Measurements from ENCODE around the gene SFT2D1. TPM values are rescaled to one million over a fixed set of nuclear protein-coding genes. Genes with fewer than 3 reads are reported as not detected.

The SFT2D1 gene
- total and polyA plus RNA-seq, 2 of the 4 experiments (the other 2 are of a cell fraction), result 10.2 to 45.8 TPM

GRCh38 chr6:166382500-166382932, 40.2 kb upstream of the SFT2D1 start:
- no peaks in the 10 kb centered on the region for H3K9me1 ChIP-seq (ENCODE audit: insufficient read depth, low read length)
- ATAC-seq (ENCODE audit: low read depth), result peak; percentile 5
- no TSS peak for BruUV-seq (replicated peaks)
- ChIA-PET POLR2A (ENCODE audit: unreplicated experiment) (no interaction called here), CTCF (no interaction called here)
- H3K36me3 ChIP-seq (ENCODE audit: control insufficient read depth, insufficient read depth, low read length), result no peaks in the 10 kb centered on the region
- peak overlapping the region; percentile 99 for H2AFZ ChIP-seq (replicated peaks; ENCODE audit: low read length, poor library complexity)
- no peak overlapping the region for H3K14ac ChIP-seq (replicated peaks; ENCODE audit: low read depth, low read length)
- no peaks in the 10 kb centered on the region for H3K9me3 ChIP-seq (ENCODE audit: control insufficient read depth, insufficient read depth, low read length)
- H3K4me3 ChIP-seq (ENCODE audit: insufficient read depth, low read depth, low read length), result peak overlapping the region; percentile 87
- intact Hi-C loops (cut with micrococcal nuclease), result loop anchor here (2.0 to 5.0 kb wide), 2 partner anchors 40 to 105 kb away; partner anchors contain the start of gene SFT2D1
- peak overlapping the region; percentile 95 for H3K4me2 ChIP-seq (ENCODE audit: low read depth, low read length)
- H2AK9ac ChIP-seq (replicated peaks; ENCODE audit: low read depth, low read length, poor library complexity), result no peak overlapping the region
- no peak overlapping the region for H3K18ac ChIP-seq (ENCODE audit: low read depth, low read length)
- no peaks in the 10 kb centered on the region for H3K27me3 ChIP-seq (ENCODE audit: control insufficient read depth, insufficient read depth, low read length)
- H3K4ac ChIP-seq (ENCODE audit: low read depth, low read length), result no peak overlapping the region
- H2BK120ac ChIP-seq (ENCODE audit: low read depth, low read length), result no peak overlapping the region
- dilution Hi-C loops (cut with HindIII; ENCODE audit: low sequenced_read_pairs, unreplicated experiment), result no loop called here
- H3K23ac ChIP-seq (ENCODE audit: low read depth, low read length), result no peak overlapping the region
- no peak for DNase-seq
- no peak overlapping the region for H2BK15ac ChIP-seq (ENCODE audit: low read depth, low read length)
- H2AK5ac ChIP-seq (ENCODE audit: low read depth, low read length), result no peak overlapping the region
- 0% methylated on average over 34 of the region's 46 CpGs; no CpG with 5 or more reads in 1 of the 2 experiments for whole genome bisulfite sequencing, 2 experiments (ENCODE audit: extremely low coverage in 2 of 2, insufficient read length in 1 of 2)
- H2BK5ac ChIP-seq (ENCODE audit: low read depth, low read length, poor library complexity, severe bottlenecking), result no peak overlapping the region
- H3K27ac ChIP-seq (ENCODE audit: insufficient read depth, low read length), result peak overlapping the region; percentile 17; the same call in 1 of the 2 replicates
- peaks cover 0 to 5% of the 10 kb centered on the region in 2 experiments; a peak in 2 of 4 replicates for H3K79me1 ChIP-seq (ENCODE audit: low read depth in 1 of 2, low read length in 2 of 2)
- no peak overlapping the region for H4K5ac ChIP-seq (ENCODE audit: low read depth, low read length)
- H2BK20ac ChIP-seq (ENCODE audit: low read depth, low read length), result no peak overlapping the region
- no peaks in the 10 kb centered on the region for H3K4me1 ChIP-seq (ENCODE audit: control insufficient read depth, insufficient read depth, low read length)
- no peak overlapping the region for H3K56ac ChIP-seq (ENCODE audit: extremely low read depth, insufficient read depth, low read length)
- H4K8ac ChIP-seq (ENCODE audit: low read depth in 2 of 2, low read length in 2 of 2), result no peak overlapping the region
- no peaks in the 10 kb centered on the region for H4K20me1 ChIP-seq (ENCODE audit: insufficient read depth, low read length)
- in situ Hi-C loops (cut with MboI; ENCODE audit: low sequenced_read_pairs), result no loop called here
- H4K91ac ChIP-seq (ENCODE audit: insufficient read depth, low read depth, low read length), result no peak overlapping the region
- TF ChIP-seq MAZ (IDR thresholded peaks at IDR 0.05; ENCODE audit: borderline replicate concordance, low read depth, low read length) (no peak), RFX5 (IDR thresholded peaks at IDR 0.05; ENCODE audit: low read depth, low read length) (no peak), MXI1 (IDR thresholded peaks at IDR 0.05; ENCODE audit: borderline replicate concordance, low read depth, low read length) (no peak), RCOR1 (IDR thresholded peaks at IDR 0.05; ENCODE audit: insufficient replicate concordance, low read length) (no peak), MAFK (IDR thresholded peaks at IDR 0.05; ENCODE audit: low read depth, low read length) (no peak), FOS (IDR thresholded peaks at IDR 0.05; ENCODE audit: low read depth, low read length) (no peak), POLR2A (IDR thresholded peaks at IDR 0.05; ENCODE audit: low read depth, low read length) (no peak)
- peak overlapping the region; percentile 18; the same call in 1 of the 2 replicates for H3K9ac ChIP-seq (ENCODE audit: low read depth, low read length)
